Measurements from ENCODE around the gene TBX18.

The TBX18 gene

DNA sequence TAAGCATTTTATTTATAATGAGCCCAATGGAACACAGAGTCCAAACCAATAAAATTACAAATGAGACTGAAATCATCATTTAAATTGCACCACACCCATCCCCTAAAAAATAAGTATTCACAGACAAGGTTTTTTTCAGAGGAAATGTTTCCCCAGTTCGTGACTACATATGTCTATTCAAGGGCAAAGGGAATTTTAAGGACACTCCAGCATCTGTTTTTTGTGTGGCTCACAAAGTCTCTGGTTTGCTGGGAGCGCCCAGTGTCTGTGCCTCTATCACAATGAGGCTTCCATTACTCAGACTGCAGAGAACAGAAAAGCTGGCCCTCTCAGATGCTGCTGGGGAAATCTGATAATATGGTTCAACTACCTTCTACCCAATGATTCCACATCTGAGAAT lies 16.0 kb downstream of the TBX18 start:
- no peak for DNase-seq (ENCODE audit: low spot score)

DNA sequence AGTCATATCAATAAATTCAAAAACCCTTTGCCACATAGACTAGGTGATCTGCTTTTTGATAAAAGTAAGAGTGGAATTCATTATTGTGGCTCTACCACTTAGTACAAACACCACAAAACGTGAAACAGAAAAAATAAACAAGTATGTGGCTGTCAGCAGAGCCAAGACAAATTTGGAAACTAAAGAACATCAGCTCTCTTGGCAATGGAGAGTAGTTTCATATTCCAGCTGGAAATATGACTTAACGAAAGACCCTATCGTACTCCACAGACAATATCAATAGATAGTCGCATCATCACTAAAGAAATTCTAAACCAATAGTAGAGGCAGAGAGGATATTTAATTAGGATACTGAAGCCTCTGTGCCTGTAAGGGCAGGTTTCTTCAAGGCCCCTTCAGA lies 20.8 kb downstream of the TBX18 start:
- no peak for DNase-seq (ENCODE audit: low spot score)

- DNase-seq (ENCODE audit: low spot score): no peak
Observed at GRCh38 chr6:84740385-84740784, 24.0 kb downstream of the TBX18 start.

DNA sequence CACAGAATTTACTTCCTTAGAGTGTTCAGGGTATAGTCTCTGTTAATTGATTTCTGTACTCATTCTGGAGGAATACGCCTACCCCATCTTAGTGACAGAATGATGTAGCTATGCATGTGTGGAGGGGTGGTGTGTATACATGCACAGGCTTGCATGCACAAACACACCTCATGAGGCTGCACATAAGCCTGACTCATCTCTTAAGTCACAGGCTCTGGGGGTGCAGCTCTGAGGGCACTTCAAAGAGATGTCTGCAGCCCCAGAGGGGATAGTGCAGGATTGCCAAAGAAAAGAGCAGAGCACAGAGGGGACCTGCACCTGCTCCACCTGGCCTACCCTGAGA lies 24.6 kb downstream of the TBX18 start:
- no peak for DNase-seq (ENCODE audit: low spot score)

DNA sequence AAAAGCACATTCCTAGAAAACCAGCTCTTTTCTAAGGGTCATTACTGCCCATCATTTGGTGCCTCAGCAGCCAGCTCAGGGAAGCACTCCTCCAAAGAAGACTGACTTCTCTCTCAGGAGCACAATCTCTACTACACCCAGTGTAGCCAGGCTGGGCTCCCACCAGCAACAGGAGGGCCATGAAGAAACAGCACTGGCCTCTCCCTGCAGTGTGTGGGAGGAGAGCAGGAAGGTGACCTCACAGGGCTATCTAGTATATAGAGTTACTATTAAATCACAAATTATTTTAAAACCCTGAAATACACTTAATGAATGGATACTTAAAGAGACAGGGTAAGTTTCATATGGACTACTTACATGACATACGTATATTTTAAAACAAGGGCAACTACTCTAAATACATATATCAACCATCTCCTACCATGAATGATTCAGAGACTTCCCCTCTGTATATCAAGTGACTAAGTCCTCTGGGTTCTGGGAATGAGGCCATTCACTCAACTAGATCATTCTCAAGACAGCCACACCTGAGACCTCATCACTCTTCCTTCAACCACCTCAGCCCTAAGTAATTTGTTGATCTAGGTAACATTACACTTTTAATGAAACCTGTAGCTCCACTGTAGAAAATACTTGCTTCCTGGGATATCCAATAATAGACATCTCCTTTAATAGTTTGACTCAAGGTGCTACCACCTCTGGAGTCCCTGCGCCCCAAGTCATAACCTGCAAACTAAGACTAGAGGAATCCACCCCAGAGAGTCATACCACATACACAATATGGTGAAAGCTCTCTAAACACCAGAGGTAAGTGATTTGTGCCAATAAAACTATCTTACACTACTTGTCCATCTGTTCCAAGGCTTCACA lies 25.2 kb downstream of the TBX18 start:
- DNase-seq (ENCODE audit: low spot score): no peak

DNA sequence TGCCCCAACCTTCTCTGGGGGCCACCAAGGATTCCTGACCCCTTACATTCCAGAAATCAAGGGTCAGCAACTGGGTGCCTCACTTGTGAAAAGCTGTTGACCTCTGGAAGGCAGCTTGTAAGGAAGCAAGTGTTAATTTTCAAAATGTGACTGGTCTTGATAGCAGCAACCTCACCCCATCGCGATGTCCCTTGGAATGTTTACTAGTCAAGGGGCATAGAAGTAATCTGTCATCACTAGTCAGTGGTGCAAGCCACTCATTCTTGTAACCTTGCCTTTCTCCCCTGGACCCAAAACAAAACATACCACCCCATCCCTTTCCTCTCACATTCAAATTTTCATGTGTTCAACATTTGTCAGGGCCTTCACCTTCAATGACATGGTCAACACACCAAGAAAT lies 30.5 kb downstream of the TBX18 start:
- DNase-seq (ENCODE audit: low spot score): no peak

- no peak for DNase-seq (ENCODE audit: low spot score)
Observed at GRCh38 chr6:84731901-84732300, 32.5 kb downstream of the TBX18 start.

DNA sequence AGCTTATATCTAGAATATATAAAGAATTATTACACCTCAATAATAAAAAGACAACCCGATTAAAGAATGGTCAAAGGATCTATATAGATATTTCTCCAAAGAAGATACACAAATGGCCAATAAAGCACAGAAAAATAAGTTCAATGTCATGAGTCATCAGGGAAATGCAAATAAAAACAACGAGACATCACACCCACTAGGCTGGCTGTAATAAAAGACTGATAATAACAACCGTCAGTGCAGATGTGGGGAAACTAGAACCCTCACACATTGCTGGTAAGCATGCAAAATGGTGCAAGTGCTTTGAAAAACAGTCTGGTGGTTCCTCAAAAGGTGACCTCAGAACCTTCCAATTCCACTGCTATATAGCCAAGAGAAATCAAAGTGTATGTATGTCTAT lies 33.0 kb downstream of the TBX18 start:
- no peak for DNase-seq (ENCODE audit: low spot score)

GRCh38 chr6:84728602-84729001 lies 35.8 kb downstream of the TBX18 start:
- peak; percentile 50 for DNase-seq (ENCODE audit: low spot score)

- no peak for DNase-seq (ENCODE audit: low spot score)
Observed at GRCh38 chr6:84719152-84719551, 45.2 kb downstream of the TBX18 start.

DNA sequence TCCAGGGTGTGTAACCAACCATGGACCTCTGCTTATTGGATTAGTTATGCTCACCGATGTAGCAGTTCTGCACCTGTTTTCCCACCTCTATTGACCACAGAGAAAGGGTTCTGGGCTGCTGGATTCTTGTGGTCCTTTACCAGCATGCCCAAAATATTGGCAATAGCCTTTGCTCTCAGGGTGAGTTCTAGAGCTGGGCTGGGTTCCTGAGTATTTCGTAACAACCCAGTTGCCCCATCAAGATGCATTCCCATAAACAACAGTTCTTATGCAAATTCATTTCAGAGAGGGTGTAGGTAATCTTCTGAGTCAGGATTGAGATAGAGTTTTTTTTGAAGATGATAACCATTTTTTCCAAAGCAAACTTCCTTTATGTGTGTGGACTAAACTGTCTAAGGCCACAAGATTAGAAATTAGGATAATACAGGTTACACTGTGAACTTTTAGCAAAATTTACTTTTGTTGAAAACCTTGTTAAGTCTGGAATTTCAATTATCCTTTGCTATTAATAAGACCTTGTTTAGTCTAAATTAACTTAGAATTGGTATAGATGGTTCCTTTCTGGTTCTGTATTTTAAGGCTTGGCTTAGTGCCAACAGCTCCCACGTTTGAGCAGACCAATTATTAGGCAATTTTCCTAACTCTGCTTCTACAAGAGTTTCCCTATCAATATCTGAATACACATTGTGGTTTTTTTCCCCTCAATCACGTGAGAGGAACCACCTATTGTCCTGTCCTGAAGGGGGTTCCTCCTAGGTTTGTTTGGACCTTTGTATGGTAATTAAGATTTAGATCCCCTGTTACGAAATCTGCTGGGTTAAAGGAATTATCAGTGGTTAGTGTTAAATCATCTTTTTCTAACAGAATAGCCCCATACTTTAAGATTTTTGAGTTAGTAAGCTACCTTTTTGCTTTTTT lies 46.1 kb downstream of the TBX18 start:
- no peak for DNase-seq (ENCODE audit: low spot score)

DNA sequence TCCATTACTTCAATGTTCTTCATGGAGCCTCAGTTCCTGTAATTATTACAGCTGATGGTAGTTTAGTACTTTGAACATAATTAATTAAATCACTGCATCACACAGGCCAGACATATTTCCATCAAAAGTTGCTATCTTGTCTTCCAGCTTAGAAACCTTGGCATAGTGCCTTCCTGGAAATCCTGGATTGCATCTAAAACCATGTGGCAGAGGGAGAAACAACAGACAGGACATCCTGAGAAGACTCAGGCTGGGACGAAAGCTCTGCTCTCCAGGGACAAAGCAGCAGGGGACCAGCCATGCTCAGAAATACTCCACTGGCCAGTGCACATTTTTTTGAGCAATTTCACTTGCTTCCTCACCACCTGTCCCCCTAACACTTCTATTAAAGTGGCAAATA lies 55.3 kb downstream of the TBX18 start:
- DNase-seq (ENCODE audit: low spot score): no peak

- no peak for DNase-seq (ENCODE audit: low spot score)
Observed at GRCh38 chr6:84707171-84707570, 57.2 kb downstream of the TBX18 start.

DNA sequence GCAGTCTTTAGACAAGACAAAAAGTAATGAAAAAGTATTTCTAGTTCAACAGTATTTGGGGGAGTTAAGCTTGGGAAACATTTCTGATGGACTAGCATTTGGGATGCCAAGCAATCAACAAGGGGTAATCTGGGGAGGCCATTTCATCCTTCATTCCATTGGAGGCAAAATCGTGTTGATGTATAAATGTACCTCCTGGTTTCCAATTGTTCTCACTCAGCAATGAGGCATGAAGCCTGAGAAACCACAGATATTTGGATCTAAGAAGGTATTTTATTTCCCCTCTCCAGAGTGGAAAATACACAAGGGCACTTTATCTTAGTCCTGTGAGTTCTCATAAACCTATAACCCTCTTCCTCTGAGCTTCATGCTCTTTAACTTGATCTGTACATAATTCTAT lies 68.2 kb downstream of the TBX18 start:
- DNase-seq (ENCODE audit: low spot score): no peak

DNA sequence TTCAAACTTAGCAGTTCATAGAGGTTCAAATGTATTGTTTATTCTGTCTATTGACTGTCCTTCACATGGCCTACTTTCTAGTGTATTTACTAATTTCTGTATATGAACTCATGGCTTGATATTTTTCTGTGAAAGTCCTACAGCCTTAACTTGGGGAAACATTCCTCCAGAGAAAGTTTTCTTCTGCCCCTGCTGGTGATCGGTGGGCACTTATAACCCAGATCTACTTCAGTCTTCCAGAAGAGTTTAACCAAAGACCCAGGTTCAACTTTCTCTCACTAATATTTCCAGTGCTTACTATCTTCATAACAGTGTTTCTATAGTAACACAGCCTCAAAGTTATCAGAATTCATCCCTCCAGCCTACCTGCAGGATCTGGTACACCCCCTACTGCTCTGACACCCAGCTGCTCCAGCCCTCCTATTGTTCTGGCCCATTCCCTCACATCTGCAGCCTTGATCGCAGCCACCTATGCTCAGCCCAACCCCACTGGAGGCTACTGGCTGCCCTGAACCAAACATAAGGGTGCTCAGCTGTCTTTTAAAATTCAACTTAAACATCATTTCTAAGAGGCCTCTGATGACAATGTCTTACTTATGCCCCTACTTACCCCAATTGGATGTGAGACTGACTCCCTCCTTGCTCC lies 72.3 kb downstream of the TBX18 start:
- no peak for DNase-seq (ENCODE audit: low spot score)

- DNase-seq (ENCODE audit: low spot score): no peak
Observed at GRCh38 chr6:84688141-84688873, 76.1 kb downstream of the TBX18 start.

DNA sequence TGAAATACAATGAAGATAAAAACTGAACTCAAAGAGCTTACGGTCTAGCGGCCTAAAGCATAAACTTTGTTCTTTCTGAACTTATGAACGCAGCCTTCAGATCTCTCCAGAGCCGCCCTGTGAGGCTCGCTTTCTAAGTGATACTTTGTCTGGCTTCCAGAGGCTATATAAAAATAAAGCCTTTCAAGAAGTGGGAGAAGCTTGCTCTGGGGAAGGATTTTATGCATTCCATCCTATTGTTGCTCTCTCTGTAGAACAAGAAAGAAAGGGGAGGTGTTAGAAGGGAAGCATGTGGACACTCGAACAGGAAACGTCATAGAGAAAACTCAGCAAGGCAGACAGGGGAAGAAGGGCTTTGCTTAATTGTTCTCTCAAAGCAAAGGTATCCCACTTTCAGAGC lies 77.0 kb downstream of the TBX18 start:
- no peak for DNase-seq (ENCODE audit: low spot score)

- peak; percentile 37 for DNase-seq (ENCODE audit: low spot score)
Observed at GRCh38 chr6:84685983-84686584, 78.3 kb downstream of the TBX18 start.

GRCh38 chr6:84681693-84682326 lies 82.6 kb downstream of the TBX18 start:
- no peak for DNase-seq (ENCODE audit: low spot score)

DNA sequence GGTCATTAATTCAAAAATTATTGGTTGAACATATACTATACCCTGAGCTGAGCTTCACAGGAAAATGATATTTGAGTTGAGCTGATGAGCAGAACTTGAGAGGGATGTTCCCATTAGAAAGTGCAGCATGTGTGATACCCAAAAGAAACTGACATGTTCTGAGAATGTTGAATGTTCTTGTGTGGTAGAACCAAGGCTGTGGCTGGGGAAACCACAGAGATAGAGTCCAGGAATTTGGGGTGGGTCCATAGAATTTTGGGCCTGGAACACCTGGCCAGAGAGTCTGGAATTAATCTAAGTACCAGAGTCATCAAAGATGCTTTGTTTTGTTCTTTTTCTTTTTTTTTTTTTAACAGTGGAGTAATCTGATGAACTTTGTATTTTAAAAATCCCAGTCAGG lies 88.7 kb downstream of the TBX18 start:
- no peak for DNase-seq (ENCODE audit: low spot score)

- DNase-seq (ENCODE audit: low spot score): no peak
Observed at GRCh38 chr6:84674395-84674794, 90.0 kb downstream of the TBX18 start.

Data from RKO (cell line).